Astrocyte (in vitro differentiated cells and primary cell): ENCODE results near the gene ATP5F1B.

ENCODE experiments used
- CTCF ChIP-seq: IDR thresholded peaks from 2 replicates; pipeline ENCODE4 v1.5.1; 2011; ENCODE audit warnings: low read depth, mild to moderate bottlenecking, inconsistent platforms, low read length, moderate library complexity; ENCODE audit not compliant: insufficient read depth
- EZH2 ChIP-seq: IDR thresholded peaks from 2 replicates; pipeline ENCODE4 v1.6.1; 2012; ENCODE audit warnings: mild to moderate bottlenecking, low read length, inconsistent platforms; ENCODE audit not compliant: insufficient read depth

- no peak for TF ChIP-seq CTCF
- TF ChIP-seq EZH2: no peak
These were observed 46.0 kb downstream of the ATP5F1B start for GRCh38 chr12:56599797-56600196.
